ENCODE data around the gene ARPC1B.
"Not testable (repeated sequence)": the region's sequence is repeated elsewhere in the genome, so short reads cannot be mapped to it uniquely, and the experiment has no call there.

ARPC1B gene

DNA sequence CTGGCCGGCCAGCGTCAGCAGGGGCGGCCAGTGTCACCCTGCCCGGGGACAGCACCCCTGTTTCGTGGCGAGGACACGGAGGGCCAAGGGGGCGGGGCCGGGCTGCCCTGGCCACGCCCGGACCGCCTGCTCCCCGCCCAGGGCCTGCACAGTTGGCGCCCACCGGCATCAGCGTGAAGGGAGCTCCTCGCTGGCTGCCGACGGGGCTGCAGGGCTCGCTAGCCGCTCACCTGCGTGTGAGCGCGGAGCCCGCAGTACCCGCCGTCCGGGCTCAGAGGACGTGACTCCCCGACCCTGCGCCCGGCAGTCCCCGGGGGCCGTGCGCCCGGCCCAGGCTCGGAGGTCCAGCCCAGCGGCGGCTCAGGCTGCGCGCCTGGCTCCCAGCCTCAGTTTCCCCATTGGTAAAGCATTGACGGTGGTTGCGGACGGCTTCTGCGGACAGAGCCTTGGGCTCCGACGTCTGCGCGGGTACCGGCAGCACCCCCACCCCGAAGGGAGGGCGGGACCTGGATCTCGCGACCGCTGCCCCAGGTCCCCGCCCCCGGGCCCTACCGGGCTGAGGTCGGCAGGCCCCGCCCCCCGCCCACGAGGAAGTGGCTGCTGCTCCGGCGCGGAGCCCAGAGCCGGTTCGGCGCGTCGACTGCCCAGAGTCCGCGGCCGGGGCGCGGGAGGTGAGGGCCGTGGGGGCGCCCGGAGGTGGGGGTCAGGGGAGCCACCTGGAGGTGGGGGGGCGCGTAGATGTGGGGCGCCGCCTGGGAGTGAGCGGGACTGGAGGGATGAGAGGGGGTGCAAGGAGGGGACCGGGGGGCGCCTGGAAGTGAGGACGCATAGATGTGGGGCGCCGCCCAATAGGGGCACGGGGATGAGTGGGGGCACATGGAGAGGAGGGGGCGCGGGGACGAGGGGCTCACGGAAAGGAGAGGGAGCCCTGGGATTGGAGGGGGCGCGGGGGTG lies at the start of gene ARPC1B:
ARPC1B (plus strand) TSS at position 620 of the 954 bp plus-strand sequence. CDS start 10,985 bp downstream, outside the sequence.
- DNase-seq (ENCODE audit: low read depth): peak; percentile 81

DNA sequence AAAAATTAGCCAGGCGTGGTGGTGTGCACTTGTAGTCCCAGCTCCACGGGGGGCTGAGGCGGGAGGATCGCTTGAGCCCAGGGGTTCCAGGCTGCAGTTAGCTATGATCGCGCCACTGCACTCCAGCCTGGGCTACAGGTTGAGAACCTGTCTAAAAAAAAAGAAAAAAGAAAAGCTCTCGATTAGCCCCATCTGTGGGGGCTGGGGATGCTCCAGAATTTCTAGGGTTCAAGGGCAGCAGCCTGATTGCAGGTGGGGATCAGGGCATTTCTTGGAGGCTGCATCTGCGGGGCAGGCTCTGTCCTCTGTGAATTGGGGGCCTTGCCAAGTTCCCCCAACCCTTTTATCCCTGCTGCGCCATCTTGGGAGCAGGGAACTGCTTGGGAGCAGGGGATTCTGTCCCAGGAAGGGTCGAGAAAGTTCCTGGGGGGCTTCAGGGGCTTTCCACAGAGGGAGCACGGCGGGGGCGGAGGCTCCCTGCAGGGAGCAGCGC lies 49.5 kb upstream of the ARPC1B start:
- no peak for DNase-seq (ENCODE audit: low read depth)

DNA sequence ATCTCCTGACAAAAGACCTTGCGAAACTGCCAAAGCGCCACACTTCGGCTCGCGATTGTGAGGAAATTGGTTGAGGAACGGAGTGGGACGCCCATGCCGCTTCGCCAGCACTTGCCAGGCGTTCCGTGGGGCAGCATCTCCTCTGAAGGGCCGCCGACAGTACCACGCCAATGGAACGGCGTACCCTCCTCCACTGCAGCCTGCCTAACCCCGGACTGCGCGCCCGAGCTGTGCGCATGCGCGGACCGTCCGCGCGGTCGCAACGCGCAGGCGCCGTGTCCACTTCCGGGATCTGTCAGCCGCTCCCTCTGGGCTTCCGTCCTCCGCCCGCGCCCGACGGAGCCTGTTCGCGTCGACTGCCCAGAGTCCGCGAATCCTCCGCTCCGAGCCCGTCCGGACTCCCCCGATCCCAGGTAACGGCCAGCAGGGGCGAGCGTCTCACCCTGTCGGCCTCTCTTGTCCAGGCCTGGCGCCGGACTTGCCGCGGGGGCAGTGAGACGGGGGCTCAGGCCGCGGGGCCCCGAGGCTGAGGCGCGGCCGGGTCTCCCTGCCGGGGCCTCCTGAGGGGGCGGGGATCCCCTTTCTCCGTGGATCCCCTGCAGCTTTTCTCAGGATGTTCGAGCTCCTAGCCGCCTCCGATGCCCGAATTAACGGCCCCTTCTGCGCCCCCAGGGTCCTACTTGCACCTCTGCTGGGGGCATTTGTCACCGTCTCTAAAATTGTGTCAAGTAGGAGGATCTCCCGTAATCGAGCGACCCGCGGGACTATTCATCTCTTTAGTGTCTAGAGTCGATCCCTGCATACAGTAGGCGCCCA lies 48.7 kb upstream of the ARPC1B start, which contains the start of gene ARPC1A:
ARPC1A (plus strand) TSS at position 307 of the 816 bp plus-strand sequence. CDS start 7,456 bp downstream, outside the sequence.
- peak; percentile 92 for DNase-seq (ENCODE audit: low read depth)

- DNase-seq (ENCODE audit: low read depth): no peak
Measured at GRCh38 chr7:99326408-99326782, 48.1 kb upstream of the ARPC1B start.

- DNase-seq (ENCODE audit: low read depth): not testable (repeated sequence)
Measured at GRCh38 chr7:99330314-99330961, 44.1 kb upstream of the ARPC1B start.

GRCh38 chr7:99331002-99331401 lies 43.5 kb upstream of the ARPC1B start:
- DNase-seq (ENCODE audit: low read depth): no peak

GRCh38 chr7:99339595-99339994 lies 34.9 kb upstream of the ARPC1B start:
- DNase-seq (ENCODE audit: low read depth): no peak

- DNase-seq (ENCODE audit: low read depth): no peak
Measured at GRCh38 chr7:99340659-99341058, 33.9 kb upstream of the ARPC1B start.

DNA sequence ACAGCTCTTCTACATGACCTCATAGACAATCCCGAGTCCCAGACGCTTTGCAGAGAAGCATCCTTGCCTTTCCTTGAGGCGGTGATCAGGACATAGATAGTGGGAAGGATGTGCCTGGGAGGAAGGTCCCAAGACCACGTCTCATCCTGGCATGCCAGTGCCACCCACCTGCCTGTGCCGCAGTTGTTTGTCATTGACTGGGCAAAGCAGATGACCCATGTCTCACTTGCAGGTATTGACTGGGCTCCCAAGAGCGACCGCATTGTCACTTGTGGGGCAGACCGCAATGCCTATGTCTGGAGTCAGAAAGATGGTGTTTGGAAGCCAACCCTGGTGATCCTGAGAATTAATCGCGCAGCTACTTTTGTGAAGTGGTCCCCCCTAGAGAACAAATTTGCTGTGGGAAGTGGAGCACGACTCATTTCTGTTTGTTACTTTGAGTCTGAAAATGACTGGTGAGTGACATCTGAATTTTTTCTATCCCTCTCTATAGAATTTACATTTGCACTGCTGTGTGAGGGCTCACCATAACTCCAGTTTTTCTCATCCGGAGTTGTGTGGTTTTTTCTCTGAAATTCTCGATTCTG lies 30.4 kb upstream of the ARPC1B start:
- DNase-seq (ENCODE audit: low read depth): no peak

GRCh38 chr7:99350641-99351040 lies 23.9 kb upstream of the ARPC1B start:
- DNase-seq (ENCODE audit: low read depth): not testable (repeated sequence)

- DNase-seq (ENCODE audit: low read depth): no peak
Measured at GRCh38 chr7:99352247-99352646, 22.3 kb upstream of the ARPC1B start.

DNA sequence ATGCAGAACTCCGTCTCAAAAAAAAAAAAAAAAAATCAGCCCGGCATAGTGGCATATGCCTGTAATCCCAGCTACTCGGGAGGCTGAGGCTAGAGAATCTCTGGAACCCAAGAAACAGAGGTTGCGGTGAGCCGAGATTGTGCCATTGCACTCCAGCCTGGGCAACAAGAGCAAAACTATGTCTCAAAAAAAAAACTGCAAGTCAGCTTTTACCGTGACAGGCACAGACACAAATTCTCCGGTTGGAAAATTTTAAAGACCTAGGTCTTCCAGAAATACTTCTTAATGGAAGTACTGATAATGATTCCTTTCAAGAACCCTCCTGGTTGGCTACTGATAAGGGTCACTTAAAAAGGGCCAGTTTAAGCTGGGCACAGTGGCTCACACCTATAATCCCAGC lies 19.4 kb upstream of the ARPC1B start:
- no peak for DNase-seq (ENCODE audit: low read depth)

DNA sequence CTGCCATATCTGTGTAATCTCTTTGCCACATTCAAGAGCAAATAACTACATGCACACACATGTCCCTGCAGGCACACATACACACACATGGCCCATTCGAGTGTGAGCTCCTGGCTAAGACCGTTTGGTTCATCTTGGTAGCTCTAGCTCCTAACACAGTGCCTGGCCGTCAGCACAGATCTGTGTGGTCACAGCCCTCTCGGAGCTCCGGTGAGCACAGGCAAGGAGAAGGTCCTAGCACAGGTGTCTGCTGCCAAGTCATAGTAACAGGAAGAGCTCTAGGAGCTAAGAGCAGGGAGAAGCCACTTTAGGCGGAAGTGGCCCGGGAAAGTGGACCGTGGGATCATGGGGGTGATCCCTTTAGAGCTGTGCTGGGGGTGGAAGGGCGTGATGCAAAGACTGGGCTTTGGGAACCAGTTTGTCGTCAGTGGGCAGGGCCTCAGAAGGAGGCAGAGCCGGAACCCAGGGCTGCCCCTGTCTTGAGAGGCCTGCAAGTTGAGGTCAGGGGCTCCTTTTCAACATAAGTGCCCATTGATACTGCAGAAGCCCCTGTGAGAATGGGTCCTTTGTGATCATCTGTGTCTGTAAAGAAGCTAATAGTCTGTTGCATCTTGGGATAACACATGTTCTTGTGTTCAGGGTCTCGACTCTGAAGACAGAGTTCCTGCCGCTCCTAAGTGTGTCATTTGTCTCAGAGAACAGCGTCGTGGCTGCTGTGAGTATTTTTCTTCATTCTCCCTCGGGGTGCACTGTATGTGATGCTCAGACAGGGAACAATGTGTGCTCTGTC lies 16.6 kb upstream of the ARPC1B start:
- no peak for DNase-seq (ENCODE audit: low read depth)

GRCh38 chr7:99358521-99358920 lies 16.0 kb upstream of the ARPC1B start:
- not testable (repeated sequence) for DNase-seq (ENCODE audit: low read depth)

GRCh38 chr7:99359465-99360154 lies 14.9 kb upstream of the ARPC1B start:
- no peak for DNase-seq (ENCODE audit: low read depth)

DNA sequence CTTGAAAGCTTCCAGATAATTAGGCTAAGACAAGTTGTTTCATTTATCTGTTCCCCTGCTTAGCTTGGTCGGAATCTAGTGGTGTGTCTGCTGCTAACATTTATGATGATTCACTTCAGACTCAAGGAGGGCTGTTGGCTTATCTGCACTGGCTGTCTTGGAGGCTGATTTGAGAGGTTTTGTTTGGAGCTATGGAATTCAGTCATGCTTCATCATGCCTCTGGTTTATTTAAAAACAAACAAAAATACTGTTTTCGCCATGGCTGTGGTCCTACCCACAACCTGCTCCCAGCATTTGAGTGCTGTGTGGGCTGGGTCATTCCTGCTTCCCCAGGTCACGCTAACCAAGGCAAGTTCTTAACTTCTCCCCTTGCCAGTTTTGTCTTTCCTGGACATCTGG lies 11.7 kb upstream of the ARPC1B start:
- no peak for DNase-seq (ENCODE audit: low read depth)

GRCh38 chr7:99363286-99363685 lies 11.2 kb upstream of the ARPC1B start:
- no peak for DNase-seq (ENCODE audit: low read depth)

- DNase-seq (ENCODE audit: low read depth): peak; percentile 46
Measured at GRCh38 chr7:99365318-99366141, 9.0 kb upstream of the ARPC1B start.

- no peak for DNase-seq (ENCODE audit: low read depth)
Measured at GRCh38 chr7:99366646-99367045, 7.9 kb upstream of the ARPC1B start.

Data from stimulated activated CD8-positive, alpha-beta memory T cell treated with anti-CD3 and anti-CD28 coated beads, Interleukin-12 subunit alpha, Interleukin-12 subunit beta, amount 100 ng/mL, for 4 hours (primary cell).